Liver (tissue), 3 donors: ENCODE data around the gene AADACL3.

Experiments used
- TAF1 ChIP-seq: conservative IDR thresholded peaks from 2 replicates; pipeline ENCODE4 v1.6.1; 2016; ENCODE audit warnings: antibody characterized with exemption, mild to moderate bottlenecking
- TF ChIP-seq, protein P1 (sequence below): fragments of 150-350 bp; IDR thresholded peaks from 2 replicates; pipeline ENCODE4 v1.5.1; 2017; ENCODE audit warnings: improper control_type of control experiment, low read depth, low read length; ENCODE audit not compliant: missing input control
- donor health status: healthy.
- donor health status: healthy.

DNA sequence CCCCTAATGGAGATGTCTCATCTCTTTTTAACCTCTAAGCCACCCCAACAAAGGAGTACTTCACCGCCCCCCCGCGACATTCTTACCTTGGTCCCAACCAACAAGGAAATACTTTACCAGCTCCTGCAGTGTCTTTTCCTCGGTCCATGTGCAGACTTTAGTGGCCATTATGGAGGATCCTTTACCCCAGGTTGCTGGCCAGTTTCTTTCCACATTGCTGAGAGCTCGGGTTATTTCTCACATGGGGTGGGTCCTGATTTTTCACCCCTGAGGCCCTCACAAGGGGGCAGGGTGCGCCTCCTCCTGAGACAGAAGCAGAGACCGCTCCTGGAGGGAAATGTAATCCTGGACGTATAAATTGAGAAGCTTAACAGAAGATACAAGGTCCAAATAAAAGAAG is 3.0 kb upstream of the AADACL3 start:
- TF ChIP-seq, protein P1, sequence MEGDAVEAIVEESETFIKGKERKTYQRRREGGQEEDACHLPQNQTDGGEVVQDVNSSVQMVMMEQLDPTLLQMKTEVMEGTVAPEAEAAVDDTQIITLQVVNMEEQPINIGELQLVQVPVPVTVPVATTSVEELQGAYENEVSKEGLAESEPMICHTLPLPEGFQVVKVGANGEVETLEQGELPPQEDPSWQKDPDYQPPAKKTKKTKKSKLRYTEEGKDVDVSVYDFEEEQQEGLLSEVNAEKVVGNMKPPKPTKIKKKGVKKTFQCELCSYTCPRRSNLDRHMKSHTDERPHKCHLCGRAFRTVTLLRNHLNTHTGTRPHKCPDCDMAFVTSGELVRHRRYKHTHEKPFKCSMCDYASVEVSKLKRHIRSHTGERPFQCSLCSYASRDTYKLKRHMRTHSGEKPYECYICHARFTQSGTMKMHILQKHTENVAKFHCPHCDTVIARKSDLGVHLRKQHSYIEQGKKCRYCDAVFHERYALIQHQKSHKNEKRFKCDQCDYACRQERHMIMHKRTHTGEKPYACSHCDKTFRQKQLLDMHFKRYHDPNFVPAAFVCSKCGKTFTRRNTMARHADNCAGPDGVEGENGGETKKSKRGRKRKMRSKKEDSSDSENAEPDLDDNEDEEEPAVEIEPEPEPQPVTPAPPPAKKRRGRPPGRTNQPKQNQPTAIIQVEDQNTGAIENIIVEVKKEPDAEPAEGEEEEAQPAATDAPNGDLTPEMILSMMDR = no peak
- no peak for TF ChIP-seq TAF1
